ENCODE results near the gene SAMD14.

DNA sequence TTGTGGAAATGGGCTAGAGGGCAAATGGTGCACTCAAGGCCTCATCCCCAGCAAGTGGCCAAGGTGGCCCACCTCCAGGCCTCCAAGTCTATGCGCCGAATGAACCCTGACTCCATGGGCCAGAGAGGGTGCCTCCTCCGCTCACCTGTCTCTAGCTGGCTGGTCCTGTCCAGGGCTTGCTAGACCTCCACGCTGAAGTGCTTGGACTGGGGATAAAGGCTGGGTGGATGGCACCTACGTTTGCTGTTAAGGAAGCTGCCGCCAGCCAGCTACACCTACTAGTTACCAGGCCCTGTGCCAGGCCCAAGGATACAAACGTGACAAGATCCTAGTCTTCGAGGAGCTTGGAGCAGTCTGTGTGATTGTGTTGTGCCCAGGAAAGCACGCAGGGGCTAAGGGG lies 35.1 kb upstream of the SAMD14 start:
- TF ChIP-seq POLR2AphosphoS5 (IDR thresholded peaks at IDR 0.05) (no peak), POLR2A (IDR thresholded peaks at IDR 0.05) (no peak)
- TF ChIP-seq, protein P1, sequence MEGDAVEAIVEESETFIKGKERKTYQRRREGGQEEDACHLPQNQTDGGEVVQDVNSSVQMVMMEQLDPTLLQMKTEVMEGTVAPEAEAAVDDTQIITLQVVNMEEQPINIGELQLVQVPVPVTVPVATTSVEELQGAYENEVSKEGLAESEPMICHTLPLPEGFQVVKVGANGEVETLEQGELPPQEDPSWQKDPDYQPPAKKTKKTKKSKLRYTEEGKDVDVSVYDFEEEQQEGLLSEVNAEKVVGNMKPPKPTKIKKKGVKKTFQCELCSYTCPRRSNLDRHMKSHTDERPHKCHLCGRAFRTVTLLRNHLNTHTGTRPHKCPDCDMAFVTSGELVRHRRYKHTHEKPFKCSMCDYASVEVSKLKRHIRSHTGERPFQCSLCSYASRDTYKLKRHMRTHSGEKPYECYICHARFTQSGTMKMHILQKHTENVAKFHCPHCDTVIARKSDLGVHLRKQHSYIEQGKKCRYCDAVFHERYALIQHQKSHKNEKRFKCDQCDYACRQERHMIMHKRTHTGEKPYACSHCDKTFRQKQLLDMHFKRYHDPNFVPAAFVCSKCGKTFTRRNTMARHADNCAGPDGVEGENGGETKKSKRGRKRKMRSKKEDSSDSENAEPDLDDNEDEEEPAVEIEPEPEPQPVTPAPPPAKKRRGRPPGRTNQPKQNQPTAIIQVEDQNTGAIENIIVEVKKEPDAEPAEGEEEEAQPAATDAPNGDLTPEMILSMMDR (IDR thresholded peaks at IDR 0.05): no peak

Data from upper lobe of left lung (tissue), 4 donors.